CD4-positive, alpha-beta T cell treated with Interleukin-6 at 100 ng/mL for 8 hours (primary cell): ENCODE measurements around the gene PHLPP1.

Experiments
- DNase-seq: peaks from one replicate; pipeline ENCODE4 v3.0.0-alpha.2; 2020; ENCODE audit warnings: mixed read lengths, low spot score

The PHLPP1 gene

DNA sequence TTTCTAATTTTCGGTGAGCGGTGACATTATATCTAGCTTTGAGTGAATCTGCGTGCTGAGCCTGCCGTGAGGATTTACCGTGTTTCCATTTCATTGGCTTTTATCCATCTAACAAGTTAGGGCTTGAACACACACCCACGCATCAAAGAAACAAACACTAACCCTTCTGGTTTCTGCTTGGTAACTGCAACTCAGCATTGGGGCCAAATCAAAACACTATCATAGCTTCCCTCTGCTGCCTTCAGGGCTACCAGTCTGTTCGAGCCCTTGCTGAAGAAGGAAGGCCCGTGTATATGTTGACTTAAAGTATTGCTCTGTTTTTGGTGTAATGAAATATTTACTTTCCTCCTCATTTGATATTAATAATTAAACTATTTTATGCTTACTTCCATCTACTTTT lies 227.2 kb downstream of the PHLPP1 start:
- DNase-seq: no peak

- DNase-seq: no peak
Measured at GRCh38 chr18:62944454-62944853, 229.1 kb downstream of the PHLPP1 start.

DNA sequence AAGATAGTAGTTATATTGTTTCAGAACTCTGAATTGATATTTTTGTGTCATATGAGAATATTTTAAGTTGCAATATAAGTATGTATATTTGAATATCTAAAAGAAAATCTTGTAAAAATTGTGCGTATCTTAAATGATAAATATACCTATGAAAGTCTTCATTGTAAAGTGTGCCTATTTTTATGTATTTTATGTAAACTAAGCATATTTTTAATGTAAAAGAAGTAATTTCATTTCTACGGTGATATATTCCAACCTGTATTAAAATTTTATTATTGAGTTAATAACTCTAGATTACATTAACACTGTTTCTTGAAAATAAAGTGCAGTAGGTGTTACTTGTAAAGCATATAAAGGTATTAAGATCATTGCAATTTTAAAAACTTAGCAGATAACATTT lies 233.4 kb downstream of the PHLPP1 start:
- no peak for DNase-seq

DNA sequence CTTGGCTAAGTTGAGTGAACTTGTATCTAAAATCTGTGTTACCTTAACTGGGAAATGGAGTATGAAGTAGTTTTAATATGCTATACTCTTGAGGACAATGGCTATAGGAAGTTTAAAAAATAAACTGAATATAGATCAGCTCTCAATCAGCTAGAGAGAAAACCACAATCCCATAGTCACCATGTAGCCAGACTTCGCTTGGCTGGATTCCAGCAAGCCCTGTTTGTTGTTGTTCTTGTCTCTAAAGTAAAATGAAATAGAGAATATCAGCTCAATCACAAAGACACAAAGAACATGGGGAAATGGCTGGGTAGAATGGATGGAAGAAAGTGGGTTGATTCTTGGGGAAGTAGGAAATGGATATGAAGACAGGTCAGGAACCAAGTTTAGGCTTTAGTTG lies 234.9 kb downstream of the PHLPP1 start:
- no peak for DNase-seq

- no peak for DNase-seq
Measured at GRCh38 chr18:62952807-62953206, 237.5 kb downstream of the PHLPP1 start.

GRCh38 chr18:62953663-62954062 lies 238.3 kb downstream of the PHLPP1 start:
- no peak for DNase-seq

DNA sequence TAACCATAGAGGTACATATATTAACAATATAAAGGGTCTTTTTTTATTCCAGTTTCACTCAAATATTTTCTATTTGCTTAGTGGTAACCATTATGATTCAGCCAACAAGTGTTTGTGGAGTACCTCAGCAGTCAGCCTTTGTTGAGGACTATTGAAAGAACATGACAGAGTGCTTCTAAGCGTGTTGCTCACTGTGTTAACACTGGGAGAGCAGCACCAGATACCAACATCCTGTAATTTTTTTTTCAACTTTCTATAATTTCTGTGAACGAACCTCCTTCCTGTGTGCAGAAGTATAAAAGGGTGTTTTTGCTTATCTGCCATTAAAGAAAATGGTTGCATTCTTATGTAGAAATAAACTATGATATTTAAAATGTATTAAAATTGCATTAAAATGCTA lies 239.0 kb downstream of the PHLPP1 start:
- DNase-seq: no peak

DNA sequence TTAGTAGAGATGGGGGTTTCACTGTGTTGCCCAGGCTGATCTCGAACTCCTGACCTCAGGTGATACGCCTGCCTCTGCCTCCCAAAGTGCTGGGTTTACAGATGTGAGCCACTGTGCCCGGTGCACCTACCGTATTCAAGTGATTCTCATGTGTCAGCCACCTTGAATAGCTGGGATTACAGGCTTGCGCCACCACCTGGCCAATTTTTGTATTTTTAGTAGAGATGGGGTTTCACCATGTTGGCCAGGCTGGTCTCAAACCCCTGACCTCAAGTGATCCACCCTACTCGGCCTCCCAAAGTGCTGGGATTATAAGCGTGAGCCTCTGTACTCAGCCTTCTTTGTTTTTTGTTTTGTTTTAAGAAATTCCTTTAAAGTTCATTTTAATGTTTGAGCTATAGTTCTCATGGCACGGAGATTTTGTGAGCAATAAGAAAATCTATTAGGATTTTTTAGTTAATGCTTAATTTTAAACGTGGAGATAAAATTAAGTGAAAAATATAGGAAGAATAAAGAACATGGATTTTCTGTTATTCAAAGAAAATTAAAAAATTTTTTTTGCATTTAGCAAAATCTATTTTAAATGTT lies 242.6 kb downstream of the PHLPP1 start:
- DNase-seq: peak; percentile 10

- no peak for DNase-seq
Measured at GRCh38 chr18:62959481-62959880, 244.1 kb downstream of the PHLPP1 start.

DNA sequence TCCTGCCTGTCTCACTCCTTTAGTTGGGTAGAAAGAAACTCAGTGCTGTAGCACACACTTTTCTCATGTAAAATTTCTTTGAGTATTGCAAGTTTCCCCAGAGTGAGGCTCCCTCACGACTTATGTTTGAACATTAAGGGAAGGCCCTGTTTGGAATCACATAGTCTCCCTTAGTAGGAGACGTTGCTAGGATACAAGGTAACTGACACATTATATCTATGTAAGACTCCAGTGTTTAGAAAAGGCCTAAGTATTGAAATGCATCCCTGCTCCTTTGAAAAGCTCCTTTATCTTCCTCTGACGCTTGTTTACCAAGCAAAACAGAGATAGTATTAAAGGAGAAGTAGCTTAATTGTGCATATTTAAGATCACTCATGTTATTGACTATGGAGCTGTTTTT lies 248.2 kb downstream of the PHLPP1 start:
- DNase-seq: no peak

- no peak for DNase-seq
Measured at GRCh38 chr18:62964432-62964831, 249.1 kb downstream of the PHLPP1 start.

DNA sequence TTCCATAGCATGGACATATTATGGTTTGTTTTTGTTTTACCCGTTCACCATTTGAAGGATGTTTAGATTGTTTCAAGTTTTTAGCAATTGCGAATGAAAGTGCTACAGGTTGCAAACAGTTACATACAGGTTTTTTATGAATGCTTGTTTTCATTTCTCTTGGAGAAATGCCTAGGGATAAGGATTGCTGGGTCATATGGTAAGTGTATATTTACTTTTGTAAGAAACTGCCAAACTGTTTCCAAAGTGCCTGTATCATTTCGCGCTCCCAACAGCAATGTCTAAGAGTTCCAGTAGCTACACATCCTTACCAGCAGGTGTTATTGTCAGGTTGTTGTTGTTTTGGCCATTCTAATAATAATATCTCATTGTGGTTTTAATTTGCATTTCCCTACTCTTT lies 251.7 kb downstream of the PHLPP1 start:
- no peak for DNase-seq

- DNase-seq: no peak
Measured at GRCh38 chr18:62973689-62974088, 258.3 kb downstream of the PHLPP1 start.

DNA sequence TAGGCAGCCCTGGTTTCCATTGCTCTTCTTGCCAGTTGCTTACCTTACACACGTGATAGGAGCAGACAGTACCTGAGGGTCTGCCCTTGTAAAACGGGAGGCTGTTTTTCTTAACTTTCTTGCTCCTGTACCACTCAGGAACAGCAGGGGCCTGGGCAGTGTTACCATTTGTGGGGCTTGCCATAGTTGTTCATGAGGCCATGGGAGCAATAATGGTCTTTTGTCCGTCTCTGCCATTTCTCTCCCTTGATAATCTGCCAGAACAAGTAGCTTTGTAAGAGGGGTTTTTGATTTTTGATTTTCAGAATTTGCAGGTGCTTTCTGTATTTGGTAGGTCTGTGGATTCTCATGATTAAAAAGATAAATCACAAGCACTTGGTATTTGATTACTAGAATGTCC lies 259.0 kb downstream of the PHLPP1 start:
- no peak for DNase-seq

- DNase-seq: no peak
Measured at GRCh38 chr18:62974928-62975675, 259.8 kb downstream of the PHLPP1 start.

DNA sequence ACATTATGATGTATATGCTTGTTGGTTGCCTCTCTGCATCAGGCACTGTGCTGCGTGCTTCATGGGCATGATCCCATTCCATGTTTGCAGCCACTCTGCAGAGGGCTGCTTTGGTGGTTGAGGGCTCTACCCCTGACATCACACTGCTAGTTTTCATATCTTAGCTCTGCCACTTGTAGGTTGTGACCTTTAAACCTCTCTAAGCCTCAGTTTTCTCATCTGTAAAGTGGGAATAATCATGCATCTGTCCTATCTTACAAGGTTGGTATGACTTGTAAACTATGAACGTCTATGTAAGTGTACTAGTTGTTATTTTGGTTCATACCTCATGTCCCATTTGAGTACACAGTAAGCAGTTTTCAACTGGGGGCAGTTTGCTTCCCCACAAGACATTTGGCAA lies 260.4 kb downstream of the PHLPP1 start:
- DNase-seq: no peak

- DNase-seq: no peak
Measured at GRCh38 chr18:62976227-62976626, 260.9 kb downstream of the PHLPP1 start.

DNA sequence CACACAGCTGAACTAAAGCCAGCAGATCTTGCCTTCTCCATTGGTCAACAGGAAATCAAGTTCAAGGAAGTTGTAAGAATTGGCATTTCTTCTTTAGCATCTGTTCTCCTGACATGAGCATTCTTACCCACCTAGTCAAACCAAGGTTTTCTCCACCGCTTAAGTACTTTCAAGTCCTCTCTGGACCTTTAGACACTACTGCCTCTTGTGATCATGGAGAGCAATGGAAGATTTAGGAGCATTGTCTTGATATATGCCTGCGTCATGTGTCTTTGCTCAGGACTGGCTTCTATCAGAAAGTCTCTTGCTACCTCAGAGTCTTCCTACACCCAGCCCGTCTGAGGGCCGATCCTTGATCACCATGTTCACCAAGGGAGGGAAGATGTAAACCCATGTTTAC lies 262.2 kb downstream of the PHLPP1 start:
- no peak for DNase-seq

GRCh38 chr18:62978251-62979049 lies 263.1 kb downstream of the PHLPP1 start:
- no peak for DNase-seq

GRCh38 chr18:62979176-62979575 lies 263.8 kb downstream of the PHLPP1 start:
- DNase-seq: no peak

DNA sequence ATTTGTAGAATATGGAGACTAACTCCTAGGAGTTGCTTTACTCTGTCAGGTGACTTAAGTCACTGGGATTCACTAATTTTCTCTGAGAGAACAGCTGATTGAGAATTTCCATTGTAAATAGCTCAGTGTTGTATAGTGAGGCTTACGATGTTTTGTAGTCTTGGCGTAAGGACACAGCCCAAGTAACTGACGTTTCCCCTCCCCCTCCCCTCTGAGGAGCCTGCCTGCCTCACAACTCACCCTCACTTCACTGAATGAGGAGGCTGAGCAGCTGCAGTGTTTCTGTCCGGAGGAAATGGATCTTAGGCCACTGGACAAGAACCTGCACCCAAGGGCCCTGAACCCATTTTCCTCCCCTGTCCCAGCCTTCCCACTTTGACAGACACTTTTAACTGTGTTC lies 264.6 kb downstream of the PHLPP1 start:
- no peak for DNase-seq

GRCh38 chr18:62981566-62981965 lies 266.2 kb downstream of the PHLPP1 start:
- no peak for DNase-seq

GRCh38 chr18:62982600-62983251 lies 267.4 kb downstream of the PHLPP1 start:
- peak; percentile 47 for DNase-seq
